HG02870 (cell line): Measurements from ENCODE around the gene NCKIPSD.

Experiments
- ATAC-seq: cut with Tn5 transposase; IDR thresholded peaks from one replicate; pipeline ENCODE4 v1.9.1; 2021; ENCODE audit warnings: mild to moderate bottlenecking, moderate library complexity; ENCODE audit not compliant: unreplicated experiment

The NCKIPSD gene

GRCh38 chr3:48679411-48680391 lies 6.0 kb downstream of the NCKIPSD start:
- ATAC-seq: no peak

- no peak for ATAC-seq
Measured at GRCh38 chr3:48678566-48679380, 6.9 kb downstream of the NCKIPSD start.

- ATAC-seq: no peak
Measured at GRCh38 chr3:48678056-48678455, 7.7 kb downstream of the NCKIPSD start.

- no peak for ATAC-seq
Measured at GRCh38 chr3:48674505-48674904, 11.2 kb downstream of the NCKIPSD start.

- no peak for ATAC-seq
Measured at GRCh38 chr3:48672522-48672921, 13.2 kb downstream of the NCKIPSD start.

GRCh38 chr3:48664929-48665328 lies 20.8 kb downstream of the NCKIPSD start:
- no peak for ATAC-seq

- ATAC-seq: no peak
Measured at GRCh38 chr3:48664313-48664644, 21.4 kb downstream of the NCKIPSD start.

- peak; percentile 81 for ATAC-seq
Measured at GRCh38 chr3:48663489-48664312, 22.0 kb downstream of the NCKIPSD start.

- no peak for ATAC-seq
Measured at GRCh38 chr3:48662753-48663488, 22.8 kb downstream of the NCKIPSD start, which contains the start of gene CELSR3. TSS of gene CELSR3 (minus strand) at chr3:48662886. CDS start at chr3:48662634, 252 bp downstream.

GRCh38 chr3:48662145-48662752 lies 23.5 kb downstream of the NCKIPSD start:
- ATAC-seq: no peak

- no peak for ATAC-seq
Measured at GRCh38 chr3:48661501-48662144, 24.1 kb downstream of the NCKIPSD start.

- no peak for ATAC-seq
Measured at GRCh38 chr3:48660800-48661400, 24.8 kb downstream of the NCKIPSD start.

GRCh38 chr3:48656841-48657281 lies 28.9 kb downstream of the NCKIPSD start:
- no peak for ATAC-seq

GRCh38 chr3:48656061-48656840 lies 29.5 kb downstream of the NCKIPSD start:
- ATAC-seq: peak; percentile 50

GRCh38 chr3:48655606-48656005 lies 30.1 kb downstream of the NCKIPSD start:
- no peak for ATAC-seq

GRCh38 chr3:48655063-48655462 lies 30.7 kb downstream of the NCKIPSD start:
- no peak for ATAC-seq

GRCh38 chr3:48652923-48653715 lies 32.6 kb downstream of the NCKIPSD start:
- ATAC-seq: no peak
